Cardiac muscle cell (in vitro differentiated cells and primary cell): ENCODE data around the gene ANXA7. TPM values are rescaled to one million over a fixed set of nuclear protein-coding genes. Genes with fewer than 3 reads are reported as not detected.

Experiments used
- DNase-seq, 2 donors: peaks; one replicate each; pipeline versions ENCODE4 v3.0.0 to v3.0.0-alpha.2; 2010 to 2017; ENCODE audit warnings: low read depth in 1 of 2, low spot score in 1 of 2
- H3K27ac ChIP-seq: fragments of 200-600 bp; sonication (generic); 2 replicates; pipeline ENCODE4 v1.5.1; 2016
- H3K27me3 ChIP-seq: fragments of 200-600 bp; sonication (generic); 2 replicates; pipeline ENCODE4 v1.6.0; 2016; ENCODE audit warnings: control low read depth
- H3K36me3 ChIP-seq: fragments of 200-600 bp; sonication (generic); 2 replicates; pipeline ENCODE4 v1.5.1; 2016; ENCODE audit warnings: control low read depth
- H3K4me1 ChIP-seq: fragments of 200-600 bp; sonication (generic); 2 replicates; pipeline ENCODE4 v1.8.1; 2017; ENCODE audit warnings: low read depth, mild to moderate bottlenecking, mixed run types
- H3K4me3 ChIP-seq: fragments of 200-600 bp; sonication (generic); 2 replicates; pipeline ENCODE4 v1.5.1; 2016; ENCODE audit warnings: mild to moderate bottlenecking
- H3K9me3 ChIP-seq: fragments of 200-600 bp; sonication (generic); 2 replicates; pipeline ENCODE4 v1.5.1; 2017; ENCODE audit warnings: low read depth, mild to moderate bottlenecking, control low read depth
- CTCF ChIP-seq: IDR thresholded peaks from 2 replicates; pipeline ENCODE4 v1.5.1; 2012; ENCODE audit warnings: low read depth, mild to moderate bottlenecking, low read length
- polyA plus RNA-seq: library from polyadenylated mRNA; unstranded; fragments of >200 nt; fragmentation: Nextera tagmentation; extraction: Ambion mirVana; gene quantifications from 2 replicates; pipeline ENCODE4 v1.2.1, GENCODE V29; 2016
- total RNA-seq: library from RNA; depleted of rRNA; stranded (reverse); fragments of >200 nt; gene quantifications from 2 replicates; pipeline ENCODE4 v1.2.3, GENCODE V29; 2016

ANXA7 gene
- total and polyA plus RNA-seq, 2 experiments from 2014 or later, result 53.9 to 64.5 TPM

- H3K4me3 ChIP-seq, result no peak overlapping the region
- H3K4me1 ChIP-seq, result no peaks in the 10 kb centered on the region
- H3K27ac ChIP-seq, result no peak overlapping the region
- H3K9me3 ChIP-seq, result no peaks in the 10 kb centered on the region
- H3K36me3 ChIP-seq, result peaks cover 30% of the 10 kb centered on the region
- DNase-seq, result no peak
- TF ChIP-seq CTCF, result no peak
- no peaks in the 10 kb centered on the region for H3K27me3 ChIP-seq
Observed at GRCh38 chr10:73376679-73377078, 37.2 kb downstream of the ANXA7 start.

GRCh38 chr10:73368238-73368637, 45.6 kb downstream of the ANXA7 start:
- H3K4me1 ChIP-seq, result no peaks in the 10 kb centered on the region
- no peak for DNase-seq
- no peak for TF ChIP-seq CTCF
- no peaks in the 10 kb centered on the region for H3K9me3 ChIP-seq
- H3K4me3 ChIP-seq, result no peak overlapping the region
- H3K27me3 ChIP-seq, result no peaks in the 10 kb centered on the region
- peaks cover 10% of the 10 kb centered on the region for H3K36me3 ChIP-seq
- H3K27ac ChIP-seq, result no peak overlapping the region

GRCh38 chr10:73366381-73367298, 47.2 kb downstream of the ANXA7 start:
- TF ChIP-seq CTCF, result no peak

GRCh38 chr10:73364964-73365363, 48.9 kb downstream of the ANXA7 start:
- Histone ChIP-seq H3K27me3 (no peaks in the 10 kb centered on the region), H3K36me3 (peaks cover 7% of the 10 kb centered on the region), H3K4me3 (no peak overlapping the region), H3K27ac (no peak overlapping the region), H3K9me3 (no peaks in the 10 kb centered on the region), H3K4me1 (no peaks in the 10 kb centered on the region)
- DNase-seq, result no peak
- no peak for TF ChIP-seq CTCF

More at GRCh38 chr10:73366381-73367298, 47.2 kb downstream of the ANXA7 start:
- DNase-seq, result no peak
- Histone ChIP-seq H3K4me3 (no peak overlapping the region), H3K9me3 (no peaks in the 10 kb centered on the region), H3K4me1 (no peaks in the 10 kb centered on the region), H3K27ac (no peak overlapping the region), H3K27me3 (no peaks in the 10 kb centered on the region), H3K36me3 (peaks cover 8% of the 10 kb centered on the region)

GRCh38 chr10:73359492-73359891, 54.4 kb downstream of the ANXA7 start:
- H3K9me3 ChIP-seq, result no peaks in the 10 kb centered on the region
- peaks cover 20% of the 10 kb centered on the region for H3K27me3 ChIP-seq
- no peak for DNase-seq
- no peak overlapping the region for H3K27ac ChIP-seq
- no peak overlapping the region for H3K4me3 ChIP-seq
- no peaks in the 10 kb centered on the region for H3K36me3 ChIP-seq
- H3K4me1 ChIP-seq, result no peaks in the 10 kb centered on the region
- TF ChIP-seq CTCF, result no peak
